HepG2 (cell line): ENCODE results near the gene F13B. TPM values are rescaled to one million over a fixed set of nuclear protein-coding genes. Genes with fewer than 3 reads are reported as not detected.

Experiments used
- ARID2 ChIP-seq: sonication (generic); formaldehyde crosslinking; IDR thresholded peaks from 2 replicates; pipeline ENCODE4 v1.8.1; 2022; ENCODE audit warnings: mild to moderate bottlenecking, missing genetic modification reagents, borderline replicate concordance
- FOSL2 ChIP-seq: sonication (generic); formaldehyde crosslinking; IDR thresholded peaks from 2 replicates; pipeline ENCODE4 v1.4.0; 2020; ENCODE audit warnings: missing genetic modification reagents
- FOXA3 ChIP-seq: IDR thresholded peaks from 2 replicates; pipeline ENCODE4 v1.6.1; 2016; ENCODE audit warnings: missing genetic modification reagents, missing compliant biosample characterization
- FOXP1 ChIP-seq, 2 experiments: fragments of 450-650 bp in 1 of 2; IDR thresholded peaks; 2 replicates each; pipeline ENCODE4 v1.6.1; 2017 to 2018; ENCODE audit warnings: antibody characterized with exemption in 1 of 2
- HNRNPK ChIP-seq: fragments of 200-400 bp; formaldehyde crosslinking; IDR thresholded peaks from 2 replicates; pipeline ENCODE4 v1.6.1; 2018; ENCODE audit warnings: low read length, low read depth, moderate library complexity, mild to moderate bottlenecking; ENCODE audit not compliant: poor library complexity, severe bottlenecking
- HOXA7 ChIP-seq: sonication (generic); formaldehyde crosslinking; IDR thresholded peaks from 2 replicates; pipeline ENCODE4 v1.8.1; 2022; ENCODE audit warnings: mild to moderate bottlenecking, missing genetic modification reagents, moderate library complexity
- KDM6A ChIP-seq: IDR thresholded peaks from 2 replicates; pipeline ENCODE4 v1.6.1; 2016; ENCODE audit warnings: low read depth
- KLF9 ChIP-seq: IDR thresholded peaks from 2 replicates; pipeline ENCODE4 v1.6.1; 2016; ENCODE audit warnings: low read depth
- MTA1 ChIP-seq: sonication (generic); formaldehyde crosslinking; IDR thresholded peaks from 2 replicates; pipeline ENCODE4 v1.4.0; 2020; ENCODE audit warnings: missing genetic modification reagents, mild to moderate bottlenecking, borderline replicate concordance
- NFYB ChIP-seq: sonication (generic); formaldehyde crosslinking; IDR thresholded peaks from 2 replicates; pipeline ENCODE4 v1.4.0; 2020; ENCODE audit warnings: missing genetic modification reagents
- PAF1 ChIP-seq: IDR thresholded peaks from 2 replicates; pipeline ENCODE4 v1.6.1; 2016; ENCODE audit warnings: missing genetic modification reagents, missing compliant biosample characterization
- SALL1 ChIP-seq: sonication (generic); formaldehyde crosslinking; IDR thresholded peaks from 2 replicates; pipeline ENCODE4 v1.8.0; 2022; ENCODE audit warnings: mild to moderate bottlenecking, missing genetic modification reagents
- TBX3 ChIP-seq: fragments of 450-650 bp; IDR thresholded peaks from 2 replicates; pipeline ENCODE4 v1.6.1; 2017; ENCODE audit warnings: antibody characterized with exemption, mild to moderate bottlenecking, inconsistent platforms, borderline replicate concordance
- ZKSCAN1 ChIP-seq: fragments of 150-350 bp; IDR thresholded peaks from 2 replicates; pipeline ENCODE4 v1.6.1; 2014; ENCODE audit warnings: low read length
- ZMYM3 ChIP-seq: sonication (generic); formaldehyde crosslinking; IDR thresholded peaks from 2 replicates; pipeline ENCODE4 v1.5.1; 2020; ENCODE audit warnings: mild to moderate bottlenecking, missing genetic modification reagents
- ZNF20 ChIP-seq: sonication (generic); formaldehyde crosslinking; IDR thresholded peaks from 2 replicates; pipeline ENCODE4 v1.4.0; 2020; ENCODE audit warnings: mild to moderate bottlenecking, moderate library complexity, missing genetic modification reagents
- ZNF260 ChIP-seq: sonication (generic); formaldehyde crosslinking; IDR thresholded peaks from 2 replicates; pipeline ENCODE4 v1.4.0; 2020; ENCODE audit warnings: missing genetic modification reagents, low read depth, mild to moderate bottlenecking, borderline replicate concordance
- ZNF329 ChIP-seq: sonication (generic); formaldehyde crosslinking; IDR thresholded peaks from 2 replicates; pipeline ENCODE4 v1.9.0; 2021; ENCODE audit warnings: low read depth, mild to moderate bottlenecking, missing genetic modification reagents
- ZNF430 ChIP-seq: sonication (generic); formaldehyde crosslinking; IDR thresholded peaks from 2 replicates; pipeline ENCODE4 v1.9.0; 2021; ENCODE audit warnings: mild to moderate bottlenecking, missing genetic modification reagents
- ZNF558 ChIP-seq: sonication (generic); formaldehyde crosslinking; IDR thresholded peaks from 2 replicates; pipeline ENCODE4 v1.9.0; 2022; ENCODE audit warnings: mild to moderate bottlenecking, missing genetic modification reagents, borderline replicate concordance
- ZNF652 ChIP-seq: IDR thresholded peaks from 2 replicates; pipeline ENCODE4 v1.6.1; 2016; ENCODE audit warnings: low read depth, borderline replicate concordance
- ZNF841 ChIP-seq: sonication (generic); formaldehyde crosslinking; IDR thresholded peaks from 2 replicates; pipeline ENCODE4 v1.8.1; 2023; ENCODE audit warnings: missing genetic modification reagents, borderline replicate concordance
- polyA plus RNA-seq, 8 experiments: library from polyadenylated mRNA; depleted of rRNA in 3 of 8; stranded (reverse) in 7 of 8; unstranded in 1 of 8; fragments of >200 nt; fragmentation: Illumina TruSeq in 4 of 8; extraction: Trizol in 4 of 8; gene quantifications; 2 replicates each; pipeline versions ENCODE4 v1.2.1 to v1.2.3, GENCODE V29; 2011 to 2016; ENCODE audit warnings: low read depth in 4 of 8, missing spikeins in 1 of 8, mixed read lengths in 1 of 8; ENCODE audit not compliant: insufficient read depth in 1 of 8
- total RNA-seq, 5 experiments: library from RNA; depleted of rRNA; stranded (reverse); fragments of >200 nt; fragmentation: Illumina TruSeq; extraction: Trizol; gene quantifications; 2 replicates each; pipeline ENCODE4 v1.2.3, GENCODE V29; 2016; ENCODE audit warnings: low read depth in 1 of 5
- TF ChIP-seq, protein P1 (sequence below): sonication (generic); formaldehyde crosslinking; IDR thresholded peaks from 2 replicates; pipeline ENCODE4 v1.8.0; 2022; ENCODE audit warnings: missing genetic modification reagents, mild to moderate bottlenecking, borderline replicate concordance
- TF ChIP-seq, protein P2 (sequence below): sonication (generic); formaldehyde crosslinking; IDR thresholded peaks from 2 replicates; pipeline ENCODE4 v1.5.0; 2020; ENCODE audit warnings: missing genetic modification reagents
- TF ChIP-seq, protein P3 (sequence below): sonication (generic); formaldehyde crosslinking; IDR thresholded peaks from 2 replicates; pipeline ENCODE4 v1.5.1; 2020; ENCODE audit warnings: mild to moderate bottlenecking, missing genetic modification reagents, borderline replicate concordance
- TF ChIP-seq, protein P4 (sequence below): IDR thresholded peaks from 2 replicates; pipeline ENCODE4 v1.6.1; 2016; ENCODE audit warnings: missing compliant biosample characterization, missing genetic modification reagents, borderline replicate concordance

F13B gene
- total and polyA plus RNA-seq, 2 of the 13 experiments (the other 11 are each of a cell fraction or from before 2014, with no cell fraction given): 0.41 to 2.7 TPM

DNA sequence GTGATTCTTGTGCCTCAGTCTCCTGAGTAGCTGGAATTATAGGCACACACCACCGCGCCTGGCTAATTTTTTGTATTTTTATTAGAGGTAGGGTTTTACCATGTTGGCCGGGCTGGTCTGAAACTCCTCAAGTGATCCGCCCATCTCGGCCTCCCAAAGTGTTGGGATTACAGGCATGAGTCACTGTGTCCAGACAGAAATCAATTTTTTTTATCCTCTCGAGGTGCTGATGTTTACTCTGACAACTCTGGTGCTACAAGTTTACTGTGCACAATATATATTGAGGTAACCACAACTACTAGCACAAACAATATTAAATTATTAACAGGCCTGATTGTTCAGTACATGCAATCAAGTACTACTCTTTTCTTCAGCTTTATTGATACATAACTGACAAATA, 39.7 kb downstream of the F13B start (continued):
- TF ChIP-seq, protein P1, sequence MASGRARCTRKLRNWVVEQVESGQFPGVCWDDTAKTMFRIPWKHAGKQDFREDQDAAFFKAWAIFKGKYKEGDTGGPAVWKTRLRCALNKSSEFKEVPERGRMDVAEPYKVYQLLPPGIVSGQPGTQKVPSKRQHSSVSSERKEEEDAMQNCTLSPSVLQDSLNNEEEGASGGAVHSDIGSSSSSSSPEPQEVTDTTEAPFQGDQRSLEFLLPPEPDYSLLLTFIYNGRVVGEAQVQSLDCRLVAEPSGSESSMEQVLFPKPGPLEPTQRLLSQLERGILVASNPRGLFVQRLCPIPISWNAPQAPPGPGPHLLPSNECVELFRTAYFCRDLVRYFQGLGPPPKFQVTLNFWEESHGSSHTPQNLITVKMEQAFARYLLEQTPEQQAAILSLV: no peak
- peak; percentile 66; the same call in 1 of the 2 replicates for TF ChIP-seq TBX3
- TF ChIP-seq NFYB: no peak
- TF ChIP-seq PAF1 (CRISPR knock-in tag): no peak
- no peak for TF ChIP-seq FOXP1 (IDR thresholded peaks at IDR 0.05)
- TF ChIP-seq FOXP1 (CRISPR knock-in tag; IDR thresholded peaks at IDR 0.05): peak; percentile 62
- TF ChIP-seq KDM6A (CRISPR knock-in tag): no peak
- no peak for TF ChIP-seq ZKSCAN1
- 0 out of 2 replicates have a peak, but pooled peaks have one; percentile 11 for TF ChIP-seq FOXA3 (CRISPR knock-in tag)
- no peak for TF ChIP-seq ZNF329 (CRISPR knock-in tag)
- TF ChIP-seq, protein P2, sequence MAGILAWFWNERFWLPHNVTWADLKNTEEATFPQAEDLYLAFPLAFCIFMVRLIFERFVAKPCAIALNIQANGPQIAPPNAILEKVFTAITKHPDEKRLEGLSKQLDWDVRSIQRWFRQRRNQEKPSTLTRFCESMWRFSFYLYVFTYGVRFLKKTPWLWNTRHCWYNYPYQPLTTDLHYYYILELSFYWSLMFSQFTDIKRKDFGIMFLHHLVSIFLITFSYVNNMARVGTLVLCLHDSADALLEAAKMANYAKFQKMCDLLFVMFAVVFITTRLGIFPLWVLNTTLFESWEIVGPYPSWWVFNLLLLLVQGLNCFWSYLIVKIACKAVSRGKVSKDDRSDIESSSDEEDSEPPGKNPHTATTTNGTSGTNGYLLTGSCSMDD (CRISPR knock-in tag): no peak
- no peak for TF ChIP-seq ZNF260 (CRISPR knock-in tag)
- TF ChIP-seq ZNF841 (CRISPR knock-in tag): no peak
- no peak for TF ChIP-seq ARID2
- TF ChIP-seq HOXA7: no peak
- no peak for TF ChIP-seq HNRNPK
- TF ChIP-seq, protein P3, sequence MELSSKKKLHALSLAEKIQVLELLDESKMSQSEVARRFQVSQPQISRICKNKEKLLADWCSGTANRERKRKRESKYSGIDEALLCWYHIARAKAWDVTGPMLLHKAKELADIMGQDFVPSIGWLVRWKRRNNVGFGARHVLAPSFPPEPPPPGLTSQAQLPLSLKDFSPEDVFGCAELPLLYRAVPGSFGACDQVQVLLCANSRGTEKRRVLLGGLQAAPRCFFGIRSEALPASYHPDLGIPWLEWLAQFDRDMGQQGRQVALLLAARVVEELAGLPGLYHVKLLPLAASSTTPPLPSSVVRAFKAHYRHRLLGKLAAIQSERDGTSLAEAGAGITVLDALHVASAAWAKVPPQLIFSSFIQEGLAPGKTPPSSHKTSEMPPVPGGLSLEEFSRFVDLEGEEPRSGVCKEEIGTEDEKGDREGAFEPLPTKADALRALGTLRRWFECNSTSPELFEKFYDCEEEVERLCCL: no peak
- TF ChIP-seq FOSL2 (CRISPR knock-in tag): peak; percentile 81
- TF ChIP-seq KLF9 (CRISPR knock-in tag): no peak
- no peak for TF ChIP-seq ZMYM3 (CRISPR knock-in tag)
- TF ChIP-seq SALL1 (CRISPR knock-in tag): peak; percentile 15; the same call in 1 of the 2 replicates
- no peak for TF ChIP-seq ZNF20 (CRISPR knock-in tag)
- TF ChIP-seq MTA1 (CRISPR knock-in tag): no peak
- TF ChIP-seq, protein P4, sequence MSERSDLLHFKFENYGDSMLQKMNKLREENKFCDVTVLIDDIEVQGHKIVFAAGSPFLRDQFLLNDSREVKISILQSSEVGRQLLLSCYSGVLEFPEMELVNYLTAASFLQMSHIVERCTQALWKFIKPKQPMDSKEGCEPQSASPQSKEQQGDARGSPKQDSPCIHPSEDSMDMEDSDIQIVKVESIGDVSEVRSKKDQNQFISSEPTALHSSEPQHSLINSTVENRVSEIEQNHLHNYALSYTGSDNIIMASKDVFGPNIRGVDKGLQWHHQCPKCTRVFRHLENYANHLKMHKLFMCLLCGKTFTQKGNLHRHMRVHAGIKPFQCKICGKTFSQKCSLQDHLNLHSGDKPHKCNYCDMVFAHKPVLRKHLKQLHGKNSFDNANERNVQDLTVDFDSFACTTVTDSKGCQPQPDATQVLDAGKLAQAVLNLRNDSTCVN (CRISPR knock-in tag): no peak
- no peak for TF ChIP-seq ZNF430 (CRISPR knock-in tag)
- TF ChIP-seq ZNF652: no peak
- no peak for TF ChIP-seq ZNF558 (CRISPR knock-in tag)
